Measurements from ENCODE around the gene AR. TPM values are rescaled to one million over a fixed set of nuclear protein-coding genes. Genes with fewer than 3 reads are reported as not detected.

AR gene
- total and polyA plus RNA-seq, 2 of the 4 experiments (the other 2 are of a cell fraction) = 1.5 to 4.7 TPM

DNA sequence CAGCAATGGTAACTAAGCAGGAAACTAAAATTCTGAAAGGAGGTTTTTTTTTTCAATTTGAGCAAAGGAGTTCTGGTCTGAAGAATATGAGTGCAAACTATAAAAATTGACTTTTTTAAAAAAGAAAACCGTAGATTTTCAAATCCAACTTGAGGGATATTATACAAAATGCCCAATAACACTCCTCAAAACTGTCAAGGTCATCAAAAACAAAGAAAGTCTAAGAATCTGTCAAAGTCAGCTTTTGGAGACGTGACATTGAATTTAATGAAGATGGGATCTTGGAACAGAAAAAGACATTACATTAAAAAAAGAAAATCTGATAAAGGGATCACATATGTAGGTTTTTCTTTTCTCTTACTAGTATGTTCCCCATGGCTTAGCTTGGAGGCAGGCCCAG is 40.4 kb upstream of the AR start:
- no peaks in the 10 kb centered on the region for H3K27me3 ChIP-seq (ENCODE audit: control insufficient read depth, insufficient read depth, low read length)
- POLR2A ChIA-PET (ENCODE audit: unreplicated experiment) = no interaction called here
- H3K79me1 ChIP-seq (ENCODE audit: low read depth in 1 of 2, low read length in 2 of 2) = no peaks in the 10 kb centered on the region
- no TSS peak for BruUV-seq (replicated peaks)
- no peak overlapping the region for H2BK5ac ChIP-seq (ENCODE audit: low read depth, low read length, poor library complexity, severe bottlenecking)
- intact Hi-C loops (cut with micrococcal nuclease) = no loop called here
- H3K9me3 ChIP-seq (ENCODE audit: control insufficient read depth, insufficient read depth, low read length) = no peaks in the 10 kb centered on the region
- no peak overlapping the region for H2AK9ac ChIP-seq (replicated peaks; ENCODE audit: low read depth, low read length, poor library complexity)
- DNase-seq = no peak
- H3K14ac ChIP-seq (replicated peaks; ENCODE audit: low read depth, low read length) = no peak overlapping the region
- H2BK120ac ChIP-seq (ENCODE audit: low read depth, low read length) = no peak overlapping the region
- no peak overlapping the region for H2BK15ac ChIP-seq (ENCODE audit: low read depth, low read length)
- no peak overlapping the region for H3K56ac ChIP-seq (ENCODE audit: extremely low read depth, insufficient read depth, low read length)
- H3K4me2 ChIP-seq (ENCODE audit: low read depth, low read length) = no peak overlapping the region
- no peak overlapping the region for H3K4ac ChIP-seq (ENCODE audit: low read depth, low read length)
- peak; percentile 68 for TF ChIP-seq MAFK (IDR thresholded peaks at IDR 0.05; ENCODE audit: low read depth, low read length)
- no peak for TF ChIP-seq BHLHE40 (IDR thresholded peaks at IDR 0.05; ENCODE audit: low read depth, low read length)
- ATAC-seq (ENCODE audit: low read depth) = no peak
- H2AFZ ChIP-seq (replicated peaks; ENCODE audit: low read length, poor library complexity) = no peak overlapping the region
- in situ Hi-C loops (cut with MboI; ENCODE audit: low sequenced_read_pairs) = no loop called here
- H2AK5ac ChIP-seq (ENCODE audit: low read depth, low read length) = no peak overlapping the region
- H2BK20ac ChIP-seq (ENCODE audit: low read depth, low read length) = no peak overlapping the region
- H3K4me1 ChIP-seq (ENCODE audit: control insufficient read depth, insufficient read depth, low read length) = no peaks in the 10 kb centered on the region
- no peak overlapping the region for H3K4me3 ChIP-seq (ENCODE audit: insufficient read depth, low read depth, low read length)
- H4K20me1 ChIP-seq (ENCODE audit: insufficient read depth, low read length) = no peaks in the 10 kb centered on the region
- H4K5ac ChIP-seq (ENCODE audit: low read depth, low read length) = no peak overlapping the region
- no peaks in the 10 kb centered on the region for H3K36me3 ChIP-seq (ENCODE audit: control insufficient read depth, insufficient read depth, low read length)
- H3K9me1 ChIP-seq (ENCODE audit: insufficient read depth, low read length) = no peaks in the 10 kb centered on the region
- no peak overlapping the region for H3K9ac ChIP-seq (ENCODE audit: low read depth, low read length)
- no peak overlapping the region for H3K27ac ChIP-seq (ENCODE audit: insufficient read depth, low read length)
- dilution Hi-C loops (cut with HindIII; ENCODE audit: low sequenced_read_pairs, unreplicated experiment) = no loop called here
- CTCF ChIA-PET = no interaction called here
- WGBS, 2 experiments (ENCODE audit: extremely low coverage in 2 of 2, insufficient read length in 1 of 2) = no CpG with 5 or more reads among the region's 2 CpGs
- H3K18ac ChIP-seq (ENCODE audit: low read depth, low read length) = no peak overlapping the region
- no peak overlapping the region for H3K23ac ChIP-seq (ENCODE audit: low read depth, low read length)
- no peak overlapping the region for H4K91ac ChIP-seq (ENCODE audit: insufficient read depth, low read depth, low read length)
- H4K8ac ChIP-seq (ENCODE audit: low read depth in 2 of 2, low read length in 2 of 2) = no peak overlapping the region

Measured in IMR-90 (cell line).